Measurements from ENCODE around the gene PTX4.

The PTX4 gene

GRCh38 chr16:1503110-1503955 lies 14.6 kb upstream of the PTX4 start:
- H3K4me3 ChIP-seq (ENCODE audit: low read length) = no peak overlapping the region
- DNase-seq (ENCODE audit: low read depth) = no peak
- TF ChIP-seq CTCF (conservative IDR thresholded peaks at IDR 0.05; ENCODE audit: low read length) = no peak

GRCh38 chr16:1502092-1503004 lies 13.6 kb upstream of the PTX4 start:
- DNase-seq (ENCODE audit: low read depth) = no peak
- TF ChIP-seq CTCF (conservative IDR thresholded peaks at IDR 0.05; ENCODE audit: low read length) = no peak
- H3K4me3 ChIP-seq (ENCODE audit: low read length) = no peak overlapping the region

- DNase-seq (ENCODE audit: low read depth) = no peak
- H3K4me3 ChIP-seq (ENCODE audit: low read length) = no peak overlapping the region
- TF ChIP-seq CTCF (conservative IDR thresholded peaks at IDR 0.05; ENCODE audit: low read length) = no peak
Observed at GRCh38 chr16:1501630-1502029, 12.9 kb upstream of the PTX4 start.

GRCh38 chr16:1500465-1501150 lies 11.9 kb upstream of the PTX4 start:
- no peak for TF ChIP-seq CTCF (conservative IDR thresholded peaks at IDR 0.05; ENCODE audit: low read length)
- DNase-seq (ENCODE audit: low read depth) = no peak

GRCh38 chr16:1499756-1500464 lies 11.2 kb upstream of the PTX4 start:
- H3K4me3 ChIP-seq (ENCODE audit: low read length) = no peak overlapping the region
- DNase-seq (ENCODE audit: low read depth) = no peak
- TF ChIP-seq CTCF (conservative IDR thresholded peaks at IDR 0.05; ENCODE audit: low read length) = no peak

More at GRCh38 chr16:1500465-1501150, 11.9 kb upstream of the PTX4 start:
- H3K4me3 ChIP-seq (ENCODE audit: low read length) = no peak overlapping the region

- H3K4me3 ChIP-seq (ENCODE audit: low read length) = no peak overlapping the region
- no peak for TF ChIP-seq CTCF (conservative IDR thresholded peaks at IDR 0.05; ENCODE audit: low read length)
- DNase-seq (ENCODE audit: low read depth) = no peak
Observed at GRCh38 chr16:1498899-1499676, 10.3 kb upstream of the PTX4 start.
